WERI-Rb-1 (cell line): ENCODE data around the gene ACTL7A.
"Not testable (repeated sequence)": the region's sequence is repeated elsewhere in the genome, so short reads cannot be mapped to it uniquely, and the experiment has no call there.

ENCODE experiments used
- DNase-seq: peaks from one replicate; pipeline ENCODE4 v3.0.0-alpha.2; 2020
- H3K27ac ChIP-seq: fragments of 250-450 bp; sonication (Bioruptor Pico); 2 replicates; pipeline ENCODE4 v1.5.1; 2020; ENCODE audit warnings: mild to moderate bottlenecking, moderate library complexity
- H3K27me3 ChIP-seq: fragments of 250-450 bp; sonication (Bioruptor Pico); 2 replicates; pipeline ENCODE4 v1.5.1; 2021; ENCODE audit warnings: mild to moderate bottlenecking, low read depth, moderate library complexity; ENCODE audit not compliant: insufficient read depth, severe bottlenecking
- H3K36me3 ChIP-seq: fragments of 250-450 bp; sonication (Bioruptor Pico); 2 replicates; pipeline ENCODE4 v1.5.1; 2020; ENCODE audit warnings: mild to moderate bottlenecking, moderate library complexity
- H3K4me3 ChIP-seq: 2 replicates; pipeline ENCODE4 v1.5.1; 2011; ENCODE audit warnings: low read depth, mild to moderate bottlenecking, control low read depth, low read length
- H3K9me3 ChIP-seq: fragments of 250-450 bp; sonication (Bioruptor Pico); 2 replicates; pipeline ENCODE4 v1.5.1; 2021; ENCODE audit warnings: mild to moderate bottlenecking, moderate library complexity; ENCODE audit not compliant: severe bottlenecking
- TF ChIP-seq, protein P1 (sequence below): IDR thresholded peaks from 2 replicates; pipeline ENCODE4 v1.5.1; 2011; ENCODE audit warnings: low read depth, mild to moderate bottlenecking, control low read depth, inconsistent platforms, low read length

The ACTL7A gene

GRCh38 chr9:108835831-108836230 is 26.2 kb upstream of the ACTL7A start:
- TF ChIP-seq, protein P1, sequence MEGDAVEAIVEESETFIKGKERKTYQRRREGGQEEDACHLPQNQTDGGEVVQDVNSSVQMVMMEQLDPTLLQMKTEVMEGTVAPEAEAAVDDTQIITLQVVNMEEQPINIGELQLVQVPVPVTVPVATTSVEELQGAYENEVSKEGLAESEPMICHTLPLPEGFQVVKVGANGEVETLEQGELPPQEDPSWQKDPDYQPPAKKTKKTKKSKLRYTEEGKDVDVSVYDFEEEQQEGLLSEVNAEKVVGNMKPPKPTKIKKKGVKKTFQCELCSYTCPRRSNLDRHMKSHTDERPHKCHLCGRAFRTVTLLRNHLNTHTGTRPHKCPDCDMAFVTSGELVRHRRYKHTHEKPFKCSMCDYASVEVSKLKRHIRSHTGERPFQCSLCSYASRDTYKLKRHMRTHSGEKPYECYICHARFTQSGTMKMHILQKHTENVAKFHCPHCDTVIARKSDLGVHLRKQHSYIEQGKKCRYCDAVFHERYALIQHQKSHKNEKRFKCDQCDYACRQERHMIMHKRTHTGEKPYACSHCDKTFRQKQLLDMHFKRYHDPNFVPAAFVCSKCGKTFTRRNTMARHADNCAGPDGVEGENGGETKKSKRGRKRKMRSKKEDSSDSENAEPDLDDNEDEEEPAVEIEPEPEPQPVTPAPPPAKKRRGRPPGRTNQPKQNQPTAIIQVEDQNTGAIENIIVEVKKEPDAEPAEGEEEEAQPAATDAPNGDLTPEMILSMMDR, result no peak
- Histone ChIP-seq H3K4me3 (peak overlapping the region; percentile 37), H3K27ac (peak overlapping the region; percentile 78), H3K27me3 (no peaks in the 10 kb centered on the region), H3K36me3 (peaks cover 63% of the 10 kb centered on the region), H3K9me3 (no peaks in the 10 kb centered on the region)
- no peak for DNase-seq

DNA sequence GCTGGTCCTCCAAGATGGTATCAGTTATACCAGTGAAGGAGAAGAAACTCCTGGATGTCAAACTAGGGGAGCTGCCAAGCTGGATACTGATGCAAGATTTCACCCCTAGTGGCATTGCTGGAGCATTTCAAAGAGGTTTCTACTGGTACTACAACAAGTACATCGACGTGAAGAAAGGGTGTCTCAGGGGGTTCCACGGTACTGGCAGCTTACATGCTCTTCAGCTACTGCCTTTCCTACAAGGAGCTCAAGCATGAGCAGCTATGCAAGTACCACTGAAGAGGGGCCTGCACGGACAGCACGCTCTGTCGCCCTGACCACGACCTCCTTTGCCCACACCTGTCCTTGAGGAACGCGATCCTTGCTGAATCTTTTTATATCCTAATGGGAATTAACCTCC is 25.7 kb upstream of the ACTL7A start:
- Histone ChIP-seq H3K4me3 (peak overlapping the region; percentile 37), H3K27ac (peak overlapping the region; percentile 78), H3K27me3 (no peaks in the 10 kb centered on the region), H3K36me3 (peaks cover 58% of the 10 kb centered on the region), H3K9me3 (no peaks in the 10 kb centered on the region)
- TF ChIP-seq, protein P1, result no peak
- peak; percentile 49 for DNase-seq

DNA sequence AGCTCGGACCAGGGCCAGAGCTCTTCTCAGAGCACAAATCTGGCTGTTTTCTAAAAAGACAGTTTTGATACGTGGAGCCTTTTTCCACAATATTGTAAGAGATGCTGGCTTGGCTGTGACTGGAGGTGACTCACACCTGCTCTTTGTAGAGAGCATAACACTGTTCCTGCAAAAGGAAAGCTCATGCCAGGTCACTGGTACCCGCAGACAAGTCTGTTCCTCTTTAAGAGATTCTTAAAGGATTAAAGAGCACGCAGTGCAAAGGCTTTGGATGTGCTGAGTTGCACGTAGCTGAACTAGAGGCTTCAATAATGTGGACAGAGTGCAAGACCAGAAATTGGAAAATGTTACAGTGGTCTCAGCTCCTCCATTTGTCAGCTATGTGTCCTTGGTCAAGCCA is 25.3 kb upstream of the ACTL7A start:
- H3K4me3 ChIP-seq, result peak overlapping the region; percentile 37
- peak overlapping the region; percentile 78 for H3K27ac ChIP-seq
- TF ChIP-seq, protein P1, result no peak
- peaks cover 55% of the 10 kb centered on the region for H3K36me3 ChIP-seq
- peak; percentile 77 for DNase-seq
- no peaks in the 10 kb centered on the region for H3K27me3 ChIP-seq
- no peaks in the 10 kb centered on the region for H3K9me3 ChIP-seq

GRCh38 chr9:108837530-108837929 is 24.5 kb upstream of the ACTL7A start:
- Histone ChIP-seq H3K9me3 (no peaks in the 10 kb centered on the region), H3K4me3 (peak overlapping the region; percentile 37), H3K27ac (peak overlapping the region; percentile 78), H3K27me3 (no peaks in the 10 kb centered on the region), H3K36me3 (peaks cover 50% of the 10 kb centered on the region)
- TF ChIP-seq, protein P1, result peak; percentile 17; the same call in 1 of the 2 replicates
- DNase-seq, result peak; percentile 47

- Histone ChIP-seq H3K9me3 (no peaks in the 10 kb centered on the region), H3K4me3 (peak overlapping the region; percentile 37), H3K27me3 (no peaks in the 10 kb centered on the region), H3K36me3 (peaks cover 48% of the 10 kb centered on the region), H3K27ac (peak overlapping the region; percentile 78)
- no peak for DNase-seq
- TF ChIP-seq, protein P1, result no peak
Observed at GRCh38 chr9:108838017-108838416, 24.0 kb upstream of the ACTL7A start.

DNA sequence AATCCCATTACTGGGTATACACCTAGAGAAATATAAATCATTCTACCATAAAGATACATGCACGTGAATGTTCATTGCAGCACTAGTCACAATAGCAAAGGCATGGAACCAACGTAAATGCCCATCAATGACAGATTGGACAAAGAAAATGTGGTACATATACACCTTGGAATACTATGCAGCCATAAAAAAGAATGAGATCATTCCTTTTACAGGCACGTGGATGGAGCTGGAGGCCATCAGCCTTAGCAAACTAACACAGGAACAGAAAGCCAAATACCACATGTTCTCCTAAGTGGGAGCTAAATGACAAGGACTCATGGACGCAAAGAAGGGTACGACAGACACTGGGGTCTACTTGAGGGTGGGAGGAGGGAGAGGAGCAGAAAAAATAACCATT is 22.5 kb upstream of the ACTL7A start:
- not testable (repeated sequence) for H3K4me3 ChIP-seq

More for the DNA sequence above, 22.5 kb upstream of the ACTL7A start:
- H3K36me3 ChIP-seq, result peaks cover 34% of the 10 kb centered on the region
- H3K9me3 ChIP-seq, H3K27me3 ChIP-seq, H3K27ac ChIP-seq, DNase-seq: not testable (repeated sequence)
